Measurements from ENCODE around the gene RPS6KC1. TPM values are rescaled to one million over a fixed set of nuclear protein-coding genes. Genes with fewer than 3 reads are reported as not detected.
"Not testable (repeated sequence)": the region's sequence is repeated elsewhere in the genome, so short reads cannot be mapped to it uniquely, and the experiment has no call there.

Gene RPS6KC1
- total and polyA plus RNA-seq, 4 donors, result 26.2 to 66.9 (median 33.8) TPM

GRCh38 chr1:213136190-213136917 lies 85.3 kb downstream of the RPS6KC1 start:
- peaks cover 3% of the 10 kb centered on the region for H3K9me3 ChIP-seq (ENCODE audit: control insufficient read depth, insufficient read depth, low read length)
- no peaks in the 10 kb centered on the region for H3K27me3 ChIP-seq (ENCODE audit: control insufficient read depth, insufficient read depth, low read length)
- DNase-seq (ENCODE audit: low read depth in 4 of 6, low spot score in 6 of 6), result no peak
- no peak overlapping the region for H3K4me3 ChIP-seq (ENCODE audit: low read depth, low read length)
- no peak overlapping the region for H3K27ac ChIP-seq (ENCODE audit: low read depth, low read length)
- H3K4me1 ChIP-seq (ENCODE audit: control insufficient read depth, insufficient read depth, low read length), result no peaks in the 10 kb centered on the region
- 100% methylated on average over 1 of the region's 5 CpGs for WGBS (ENCODE audit: insufficient coverage)
- no peaks in the 10 kb centered on the region for H3K36me3 ChIP-seq (ENCODE audit: control insufficient read depth, insufficient read depth, low read length)

DNA sequence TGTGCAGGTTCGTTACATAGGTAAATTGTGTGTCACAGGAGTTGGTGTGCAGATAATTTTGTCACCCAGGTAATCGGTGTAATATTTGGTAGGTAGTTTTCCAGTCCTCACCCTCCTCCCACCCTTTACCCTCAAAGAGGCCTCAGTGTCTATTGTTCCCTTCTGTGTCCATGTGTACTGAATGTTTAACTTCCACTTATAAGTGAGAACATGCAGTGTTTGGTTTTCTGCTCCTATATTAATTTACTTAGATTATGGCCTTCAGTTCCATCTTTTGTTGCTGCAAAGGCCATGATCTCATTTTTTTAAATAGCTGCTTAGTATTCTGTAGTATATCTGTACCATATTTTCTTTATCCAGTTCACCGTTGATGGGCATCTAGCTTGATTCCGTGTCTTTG lies 87.3 kb downstream of the RPS6KC1 start:
- Histone ChIP-seq H3K36me3 (ENCODE audit: control insufficient read depth, insufficient read depth, low read length) (no peaks in the 10 kb centered on the region), H3K4me3 (ENCODE audit: low read depth, low read length) (no peak overlapping the region), H3K9me3 (ENCODE audit: control insufficient read depth, insufficient read depth, low read length) (peaks cover 3% of the 10 kb centered on the region), H3K27ac (ENCODE audit: low read depth, low read length) (no peak overlapping the region), H3K4me1 (ENCODE audit: control insufficient read depth, insufficient read depth, low read length) (no peaks in the 10 kb centered on the region), H3K27me3 (ENCODE audit: control insufficient read depth, insufficient read depth, low read length) (no peaks in the 10 kb centered on the region)
- no peak for DNase-seq (ENCODE audit: low read depth in 4 of 6, low spot score in 6 of 6)
- no CpG with 5 or more reads among the region's 4 CpGs for WGBS (ENCODE audit: insufficient coverage)

DNA sequence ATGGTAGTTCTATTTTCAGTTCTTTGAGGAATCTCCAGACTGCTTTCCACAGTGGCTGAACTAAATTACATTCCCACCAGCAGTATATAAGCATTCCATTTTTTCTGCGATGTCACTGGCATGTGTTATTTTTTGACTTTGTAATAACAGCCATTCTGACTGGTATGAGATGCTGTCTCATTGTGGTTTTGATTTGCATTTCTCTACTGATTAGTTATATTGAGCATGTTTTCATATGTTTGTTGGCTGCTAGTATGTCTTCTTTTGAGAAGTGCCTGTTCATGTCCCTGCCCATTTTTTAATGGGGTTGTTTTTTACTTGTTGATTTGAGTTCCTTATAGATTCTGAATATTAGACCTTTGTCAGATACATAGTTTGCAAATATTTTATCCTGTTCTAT lies 87.9 kb downstream of the RPS6KC1 start:
- no peaks in the 10 kb centered on the region for H3K4me1 ChIP-seq (ENCODE audit: control insufficient read depth, insufficient read depth, low read length)
- no peak overlapping the region for H3K27ac ChIP-seq (ENCODE audit: low read depth, low read length)
- H3K27me3 ChIP-seq (ENCODE audit: control insufficient read depth, insufficient read depth, low read length), result no peaks in the 10 kb centered on the region
- H3K36me3 ChIP-seq (ENCODE audit: control insufficient read depth, insufficient read depth, low read length), result no peaks in the 10 kb centered on the region
- WGBS (ENCODE audit: insufficient coverage), result no CpG with 5 or more reads among the region's 1 CpG
- H3K4me3 ChIP-seq (ENCODE audit: low read depth, low read length), result no peak overlapping the region
- H3K9me3 ChIP-seq (ENCODE audit: control insufficient read depth, insufficient read depth, low read length), result peaks cover 3% of the 10 kb centered on the region
- no peak for DNase-seq (ENCODE audit: low read depth in 4 of 6, low spot score in 6 of 6)

DNA sequence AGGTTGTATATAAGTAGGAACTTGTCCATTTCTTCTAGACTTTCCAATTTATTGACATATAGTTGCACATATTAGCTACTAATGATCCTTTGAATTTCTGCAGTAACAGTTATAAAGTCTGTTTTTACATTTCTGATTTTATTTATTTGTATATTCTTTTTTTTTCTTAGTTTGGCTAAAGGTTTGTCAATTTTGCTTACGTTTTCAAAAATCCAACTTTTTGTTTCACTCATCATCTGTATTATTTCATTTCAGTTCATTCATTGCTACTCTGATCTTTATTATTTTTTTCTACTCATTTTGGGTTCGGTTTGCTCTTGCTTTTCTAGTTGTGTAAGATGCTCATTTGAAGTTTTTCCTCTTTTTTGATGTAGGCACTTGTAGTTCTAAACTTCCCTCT lies 97.9 kb downstream of the RPS6KC1 start:
- H3K27ac ChIP-seq (ENCODE audit: low read depth, low read length), result no peak overlapping the region
- H3K4me3 ChIP-seq (ENCODE audit: low read depth, low read length), result no peak overlapping the region
- no peaks in the 10 kb centered on the region for H3K4me1 ChIP-seq (ENCODE audit: control insufficient read depth, insufficient read depth, low read length)
- WGBS (ENCODE audit: insufficient coverage), result no CpG with 5 or more reads among the region's 2 CpGs
- no peaks in the 10 kb centered on the region for H3K36me3 ChIP-seq (ENCODE audit: control insufficient read depth, insufficient read depth, low read length)
- H3K27me3 ChIP-seq (ENCODE audit: control insufficient read depth, insufficient read depth, low read length), result no peaks in the 10 kb centered on the region
- DNase-seq (ENCODE audit: low read depth in 4 of 6, low spot score in 6 of 6), result no peak
- H3K9me3 ChIP-seq (ENCODE audit: control insufficient read depth, insufficient read depth, low read length), result peaks cover 4% of the 10 kb centered on the region

GRCh38 chr1:213150090-213150489 lies 99.0 kb downstream of the RPS6KC1 start:
- H3K4me3 ChIP-seq (ENCODE audit: low read depth, low read length); H3K4me1 ChIP-seq (ENCODE audit: control insufficient read depth, insufficient read depth, low read length); H3K27ac ChIP-seq (ENCODE audit: low read depth, low read length); H3K36me3 ChIP-seq (ENCODE audit: control insufficient read depth, insufficient read depth, low read length); H3K9me3 ChIP-seq (ENCODE audit: control insufficient read depth, insufficient read depth, low read length); H3K27me3 ChIP-seq (ENCODE audit: control insufficient read depth, insufficient read depth, low read length); DNase-seq (ENCODE audit: low read depth in 4 of 6, low spot score in 6 of 6): not testable (repeated sequence)
- no CpG with 5 or more reads among the region's 2 CpGs for WGBS (ENCODE audit: insufficient coverage)

DNA sequence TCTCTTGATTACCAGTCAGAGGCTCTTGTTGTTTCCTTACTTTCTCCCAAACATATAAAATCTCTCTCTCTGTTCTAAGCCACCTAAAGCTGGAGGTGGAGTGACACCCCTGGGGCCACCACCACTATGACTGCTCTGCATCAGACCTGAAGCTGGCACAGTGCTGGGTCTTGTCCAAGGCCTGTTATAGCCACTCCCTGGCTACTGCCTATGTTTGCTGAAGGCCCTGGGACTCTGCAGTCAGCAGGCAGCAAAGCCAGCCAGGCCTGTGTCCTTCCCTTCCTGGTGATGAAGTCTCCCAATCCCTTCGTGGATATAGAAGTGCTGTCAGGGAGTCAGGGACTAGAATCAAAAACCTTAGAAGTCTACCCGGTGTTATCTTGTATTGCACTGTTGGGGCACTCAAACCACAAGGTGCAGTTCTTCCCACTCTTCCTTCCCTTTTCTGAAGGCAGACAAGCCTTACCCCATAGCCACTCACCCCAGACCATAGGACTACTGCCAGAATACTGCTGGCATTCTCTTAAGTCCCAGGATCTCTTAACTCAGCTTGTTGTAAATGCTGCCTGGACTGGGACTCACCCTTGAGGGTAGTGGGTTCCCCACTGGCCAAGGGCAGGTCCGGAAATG lies 103.1 kb downstream of the RPS6KC1 start:
- 94% methylated on average over 3 of the region's 3 CpGs for WGBS (ENCODE audit: insufficient coverage)
- no peaks in the 10 kb centered on the region for H3K36me3 ChIP-seq (ENCODE audit: control insufficient read depth, insufficient read depth, low read length)
- H3K27me3 ChIP-seq (ENCODE audit: control insufficient read depth, insufficient read depth, low read length), result no peaks in the 10 kb centered on the region
- no peak overlapping the region for H3K4me3 ChIP-seq (ENCODE audit: low read depth, low read length)
- no peak overlapping the region for H3K27ac ChIP-seq (ENCODE audit: low read depth, low read length)
- DNase-seq (ENCODE audit: low read depth in 4 of 6, low spot score in 6 of 6), result no peak
- H3K9me3 ChIP-seq (ENCODE audit: control insufficient read depth, insufficient read depth, low read length), result peaks cover 4% of the 10 kb centered on the region
- H3K4me1 ChIP-seq (ENCODE audit: control insufficient read depth, insufficient read depth, low read length), result no peaks in the 10 kb centered on the region

DNA sequence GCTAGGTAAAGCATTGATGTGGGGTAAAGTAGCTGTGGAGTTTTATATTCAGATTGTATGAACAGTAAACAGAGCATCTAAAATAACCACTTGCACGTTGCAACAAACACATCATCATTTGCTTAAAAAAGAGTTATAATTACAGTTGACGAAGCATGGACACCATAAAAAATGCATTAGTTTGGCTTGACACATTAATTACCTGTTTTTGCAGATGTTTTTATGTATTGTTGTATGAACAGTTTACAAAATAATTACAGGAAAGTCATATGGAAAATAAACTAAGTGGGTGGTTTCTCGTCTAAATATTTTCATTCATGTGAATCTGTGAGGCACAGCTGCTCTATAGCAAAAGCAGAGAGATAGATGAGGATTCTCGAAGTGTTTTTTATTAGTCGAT lies 108.3 kb downstream of the RPS6KC1 start:
- DNase-seq (ENCODE audit: low read depth in 4 of 6, low spot score in 6 of 6), result no peak
- WGBS (ENCODE audit: insufficient coverage), result no CpG with 5 or more reads among the region's 5 CpGs
- Histone ChIP-seq H3K36me3 (ENCODE audit: control insufficient read depth, insufficient read depth, low read length) (no peaks in the 10 kb centered on the region), H3K9me3 (ENCODE audit: control insufficient read depth, insufficient read depth, low read length) (no peaks in the 10 kb centered on the region), H3K27me3 (ENCODE audit: control insufficient read depth, insufficient read depth, low read length) (no peaks in the 10 kb centered on the region), H3K4me3 (ENCODE audit: low read depth, low read length) (no peak overlapping the region), H3K27ac (ENCODE audit: low read depth, low read length) (no peak overlapping the region), H3K4me1 (ENCODE audit: control insufficient read depth, insufficient read depth, low read length) (no peaks in the 10 kb centered on the region)

GRCh38 chr1:213160442-213160841 lies 109.4 kb downstream of the RPS6KC1 start:
- not testable (repeated sequence) for DNase-seq (ENCODE audit: low read depth in 4 of 6, low spot score in 6 of 6); H3K4me1 ChIP-seq (ENCODE audit: control insufficient read depth, insufficient read depth, low read length); H3K9me3 ChIP-seq (ENCODE audit: control insufficient read depth, insufficient read depth, low read length); H3K27ac ChIP-seq (ENCODE audit: low read depth, low read length); H3K4me3 ChIP-seq (ENCODE audit: low read depth, low read length); H3K36me3 ChIP-seq (ENCODE audit: control insufficient read depth, insufficient read depth, low read length); H3K27me3 ChIP-seq (ENCODE audit: control insufficient read depth, insufficient read depth, low read length)
- no CpG with 5 or more reads among the region's 2 CpGs for WGBS (ENCODE audit: insufficient coverage)

- no peaks in the 10 kb centered on the region for H3K27me3 ChIP-seq (ENCODE audit: control insufficient read depth, insufficient read depth, low read length)
- no peak overlapping the region for H3K27ac ChIP-seq (ENCODE audit: low read depth, low read length)
- no peaks in the 10 kb centered on the region for H3K4me1 ChIP-seq (ENCODE audit: control insufficient read depth, insufficient read depth, low read length)
- no peak for DNase-seq (ENCODE audit: low read depth in 4 of 6, low spot score in 6 of 6)
- H3K9me3 ChIP-seq (ENCODE audit: control insufficient read depth, insufficient read depth, low read length), result no peaks in the 10 kb centered on the region
- no peaks in the 10 kb centered on the region for H3K36me3 ChIP-seq (ENCODE audit: control insufficient read depth, insufficient read depth, low read length)
- WGBS (ENCODE audit: insufficient coverage), result no CpG with 5 or more reads among the region's 2 CpGs
- no peak overlapping the region for H3K4me3 ChIP-seq (ENCODE audit: low read depth, low read length)
These were observed 111.3 kb downstream of the RPS6KC1 start for GRCh38 chr1:213162338-213162737.

- Histone ChIP-seq H3K36me3 (ENCODE audit: control insufficient read depth, insufficient read depth, low read length) (no peaks in the 10 kb centered on the region), H3K4me3 (ENCODE audit: low read depth, low read length) (no peak overlapping the region), H3K4me1 (ENCODE audit: control insufficient read depth, insufficient read depth, low read length) (no peaks in the 10 kb centered on the region), H3K27ac (ENCODE audit: low read depth, low read length) (no peak overlapping the region), H3K9me3 (ENCODE audit: control insufficient read depth, insufficient read depth, low read length) (no peaks in the 10 kb centered on the region), H3K27me3 (ENCODE audit: control insufficient read depth, insufficient read depth, low read length) (no peaks in the 10 kb centered on the region)
- no CpG with 5 or more reads among the region's 1 CpG for WGBS (ENCODE audit: insufficient coverage)
- no peak for DNase-seq (ENCODE audit: low read depth in 4 of 6, low spot score in 6 of 6)
These were observed 111.8 kb downstream of the RPS6KC1 start for GRCh38 chr1:213162862-213163261.
